ENCODE data around the gene FKBP1C.
"Not testable (repeated sequence)": the region's sequence is repeated elsewhere in the genome, so short reads cannot be mapped to it uniquely, and the experiment has no call there.

- not testable (repeated sequence) for TF ChIP-seq HDAC2 (IDR thresholded peaks at IDR 0.05); ATF3 (IDR thresholded peaks at IDR 0.05; ENCODE audit: borderline replicate concordance, extremely low read depth, low read depth, low read length); MEF2A (IDR thresholded peaks at IDR 0.05; ENCODE audit: insufficient read depth, low read depth, low read length); CTCF (IDR thresholded peaks at IDR 0.05 in 2 of 3, conservative IDR thresholded peaks at IDR 0.05 in 1 of 3; ENCODE audit: control insufficient read depth in 2 of 3, extremely low read depth in 1 of 3, insufficient read depth in 1 of 3, low read depth in 3 of 3, low read length in 3 of 3); POLR2AphosphoS2 (IDR thresholded peaks at IDR 0.05; ENCODE audit: low read depth, low read length); NR2F1 (conservative IDR thresholded peaks at IDR 0.05); SPI1 (IDR thresholded peaks at IDR 0.05; ENCODE audit: borderline replicate concordance, insufficient read depth, low read depth, low read length); YY1 (IDR thresholded peaks at IDR 0.05; ENCODE audit: low read depth, low read length)
Observed at GRCh38 chr6:63211343-63211742, at the start of gene FKBP1C.

Data from GM12878 (cell line).